HFF-Myc (cell line): ENCODE data around the gene VPS13D.

Experiments used
- DNase-seq: peaks from one replicate; pipeline ENCODE4 v3.0.0-alpha.2; 2011; ENCODE audit warnings: low read depth; ENCODE audit errors: extremely low read depth
- H3K4me3 ChIP-seq: replicated peaks from 2 replicates; pipeline ENCODE4 v1.5.1; 2011; ENCODE audit warnings: low read depth, mild to moderate bottlenecking, control low read depth, low read length
- CTCF ChIP-seq: IDR thresholded peaks from 2 replicates; pipeline ENCODE4 v1.5.1; 2012; ENCODE audit warnings: mild to moderate bottlenecking, low read depth, low read length, control low read depth; ENCODE audit errors: missing control alignments

VPS13D gene

DNA sequence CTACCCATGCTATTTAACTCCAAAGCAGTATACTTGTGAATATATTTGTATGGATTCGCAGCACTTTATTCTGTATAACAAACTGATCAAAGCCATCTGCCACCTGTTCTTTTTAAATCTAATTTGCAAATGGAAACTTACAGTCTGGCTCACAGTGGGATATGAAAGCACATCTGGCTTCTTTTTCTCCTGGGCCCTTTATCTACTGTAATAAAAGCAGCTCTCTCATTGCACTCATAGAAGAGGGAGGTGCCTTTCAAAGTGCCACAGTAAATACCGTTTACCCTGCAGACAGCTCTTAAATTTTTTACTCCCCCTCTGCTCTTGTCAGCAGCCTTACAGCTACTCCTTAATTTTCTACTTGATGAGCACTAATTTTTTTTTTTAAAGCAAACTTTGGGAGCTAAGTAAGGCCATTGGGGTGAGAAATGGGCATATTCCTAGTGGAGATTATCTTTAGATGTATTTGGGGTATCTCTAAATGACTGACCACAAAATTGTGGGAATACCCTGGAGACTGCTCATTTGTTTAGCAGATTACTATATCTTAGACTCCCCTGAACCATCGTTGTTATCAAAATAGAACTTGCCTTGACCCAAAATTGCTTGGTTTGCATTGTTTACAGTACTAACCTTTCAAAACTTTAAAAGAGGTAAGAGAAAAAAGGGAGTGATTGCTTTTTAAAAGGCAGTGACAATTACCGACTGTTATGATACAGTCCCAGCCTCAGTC lies 110.1 kb downstream of the VPS13D start:
- DNase-seq, result no peak
- H3K4me3 ChIP-seq, result no peak overlapping the region
- TF ChIP-seq CTCF, result no peak

DNA sequence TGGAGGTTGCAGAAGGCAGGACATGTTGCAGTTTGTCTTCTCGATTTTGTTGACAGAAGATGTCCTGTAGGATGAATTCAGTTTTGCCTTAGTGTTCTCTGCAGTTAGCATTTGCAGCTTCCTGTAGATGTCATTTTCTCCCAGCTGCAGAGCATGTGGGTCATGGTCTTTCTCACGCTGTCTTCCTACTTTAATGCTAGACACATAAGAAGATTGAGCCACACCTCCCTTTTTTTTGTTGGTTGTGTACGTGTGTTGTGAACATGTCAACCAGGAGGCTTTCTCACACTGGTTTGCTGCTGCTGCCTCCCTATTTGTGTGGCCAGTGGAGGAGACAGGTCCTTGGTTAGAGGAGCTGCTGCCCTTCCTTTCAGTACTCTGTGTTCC lies 110.7 kb downstream of the VPS13D start:
- no peak overlapping the region for H3K4me3 ChIP-seq
- no peak for DNase-seq
- TF ChIP-seq CTCF, result no peak

DNA sequence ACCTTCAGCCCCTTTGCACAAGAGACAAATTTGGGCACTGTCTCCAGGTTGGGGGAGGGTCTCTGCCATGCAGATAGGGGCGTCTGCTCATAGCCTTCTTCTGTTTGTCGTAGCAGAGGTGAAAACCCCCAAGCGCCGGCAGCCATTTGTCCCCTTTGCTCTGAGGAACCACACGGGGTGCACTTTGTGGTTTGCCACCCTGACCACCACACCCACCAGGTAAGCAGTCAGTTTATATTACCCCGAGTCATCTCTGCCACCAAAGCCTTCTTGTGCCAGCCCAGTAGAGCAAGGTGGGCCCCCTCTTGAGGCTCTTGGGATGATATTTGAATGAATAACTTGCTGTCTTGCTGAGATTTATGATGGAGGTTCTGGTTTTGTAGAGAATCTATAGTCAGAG lies 111.8 kb downstream of the VPS13D start:
- no peak overlapping the region for H3K4me3 ChIP-seq
- DNase-seq, result no peak
- TF ChIP-seq CTCF, result no peak

DNA sequence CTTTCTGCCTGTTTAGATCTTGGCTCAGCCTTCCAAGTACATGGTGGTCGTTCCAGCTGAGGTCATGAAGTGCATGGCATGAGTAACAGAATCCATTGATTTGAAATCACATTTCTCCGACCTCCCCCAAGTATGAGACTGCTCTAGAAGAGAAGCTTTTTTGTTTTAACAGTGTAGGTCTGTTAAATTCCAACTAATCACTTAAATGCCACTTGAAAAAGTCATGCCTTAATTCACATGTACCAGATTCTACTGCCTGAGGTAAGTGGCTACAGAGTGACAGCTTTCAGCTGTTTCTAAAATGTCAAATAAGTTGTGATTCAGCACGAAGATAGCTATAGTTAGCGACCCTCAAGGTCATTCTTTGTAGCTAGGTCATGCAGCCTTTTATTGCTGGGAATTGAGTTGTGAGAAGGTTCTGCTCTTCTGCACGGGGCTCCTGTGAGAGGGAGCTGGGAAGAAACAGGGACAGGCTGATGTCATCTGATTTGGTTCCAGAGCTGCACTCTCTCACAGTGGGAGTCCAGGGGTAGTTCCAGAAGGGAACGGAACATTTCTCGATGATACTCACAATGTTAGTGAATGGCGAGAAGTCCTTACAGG lies 112.7 kb downstream of the VPS13D start:
- H3K4me3 ChIP-seq, result no peak overlapping the region
- no peak for TF ChIP-seq CTCF
- no peak for DNase-seq

DNA sequence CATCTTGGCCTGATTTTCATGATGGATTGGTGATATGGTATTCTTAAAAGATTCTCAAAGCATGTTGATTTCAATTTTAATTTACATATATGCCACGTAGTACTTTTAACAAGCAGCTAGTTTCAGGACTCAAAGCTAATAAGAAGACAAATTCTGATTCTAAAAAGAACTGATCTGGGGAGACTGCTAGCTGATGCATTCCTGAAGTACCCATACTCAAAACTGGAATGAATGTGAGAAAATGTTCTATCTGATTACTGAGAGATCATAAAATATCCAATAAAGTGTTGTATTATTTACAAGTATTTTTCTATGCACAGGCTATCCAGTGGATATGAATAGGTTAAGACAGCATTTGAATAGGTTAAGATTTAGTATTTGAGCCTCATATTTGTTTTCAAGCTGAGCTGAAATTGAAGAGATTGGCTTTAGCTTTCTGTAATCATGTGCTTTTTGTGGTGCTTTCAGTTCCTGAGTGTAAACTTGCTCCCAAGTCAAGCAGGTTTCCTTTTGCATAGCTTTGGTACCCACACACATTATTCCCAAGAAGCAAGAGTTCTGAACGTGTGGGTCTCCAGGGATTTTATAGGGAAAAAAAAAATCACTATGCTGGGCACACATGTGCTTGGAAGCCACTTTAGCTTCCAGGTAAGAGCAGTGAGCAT lies 114.1 kb downstream of the VPS13D start:
- no peak overlapping the region for H3K4me3 ChIP-seq
- DNase-seq, result no peak
- no peak for TF ChIP-seq CTCF

- DNase-seq, result no peak
Observed at GRCh38 chr1:12344596-12345349, 114.9 kb downstream of the VPS13D start.

More at GRCh38 chr1:12344596-12345349, 114.9 kb downstream of the VPS13D start:
- TF ChIP-seq CTCF, result no peak
- no peak overlapping the region for H3K4me3 ChIP-seq
